NCI-H524 treated with DMSO at 0.1 percent for 48 hours (cell line): ENCODE data around the gene RELT.
A peak's percentile ranks its signal among the peaks of the same experiment; 100 is the strongest.

Experiments
- DNase-seq: peaks from one replicate; lab custom pipeline; 2025; lab: John Stamatoyannopoulos, UW

Gene RELT

GRCh38 chr11:73347067-73347466 is 29.1 kb upstream of the RELT start:
- no peak for DNase-seq

GRCh38 chr11:73348838-73349237 is 27.4 kb upstream of the RELT start:
- no peak for DNase-seq

- no peak for DNase-seq
Measured at GRCh38 chr11:73349633-73350032, 26.6 kb upstream of the RELT start.

- peak; percentile 6 for DNase-seq
Measured at GRCh38 chr11:73350908-73351636, 25.1 kb upstream of the RELT start.

GRCh38 chr11:73353422-73353821 is 22.8 kb upstream of the RELT start:
- no peak for DNase-seq

GRCh38 chr11:73355109-73355508 is 21.1 kb upstream of the RELT start:
- no peak for DNase-seq

- DNase-seq, result no peak
Measured at GRCh38 chr11:73356979-73357860, 19.0 kb upstream of the RELT start.

GRCh38 chr11:73358071-73358470 is 18.1 kb upstream of the RELT start:
- no peak for DNase-seq

GRCh38 chr11:73359341-73359740 is 16.9 kb upstream of the RELT start:
- no peak for DNase-seq

- DNase-seq, result no peak
Measured at GRCh38 chr11:73359930-73360742, 16.1 kb upstream of the RELT start.

- no peak for DNase-seq
Measured at GRCh38 chr11:73360743-73361369, 15.3 kb upstream of the RELT start.

GRCh38 chr11:73361953-73362776 is 14.0 kb upstream of the RELT start:
- no peak for DNase-seq

- DNase-seq, result no peak
Measured at GRCh38 chr11:73363147-73363546, 13.1 kb upstream of the RELT start.

GRCh38 chr11:73365352-73366264 is 10.6 kb upstream of the RELT start:
- DNase-seq, result no peak

GRCh38 chr11:73366265-73366610 is 10.0 kb upstream of the RELT start:
- no peak for DNase-seq

GRCh38 chr11:73366953-73367352 is 9.2 kb upstream of the RELT start:
- no peak for DNase-seq

GRCh38 chr11:73367482-73368024 is 8.6 kb upstream of the RELT start:
- DNase-seq, result no peak

GRCh38 chr11:73372375-73372993 is 3.7 kb upstream of the RELT start:
- no peak for DNase-seq

GRCh38 chr11:73374151-73374550 is 2.0 kb upstream of the RELT start:
- no peak for DNase-seq

- no peak for DNase-seq
Measured at GRCh38 chr11:73375830-73376159, 404 bp upstream of the RELT start.
